HG02571 (cell line): Measurements from ENCODE around the gene CLEC2B.
"Not testable (repeated sequence)": the region's sequence is repeated elsewhere in the genome, so short reads cannot be mapped to it uniquely, and the experiment has no call there.

Experiments used
- ATAC-seq: cut with Tn5 transposase; IDR thresholded peaks from one replicate; pipeline ENCODE4 v1.9.1; 2021; ENCODE audit warnings: mild to moderate bottlenecking, moderate library complexity; ENCODE audit not compliant: unreplicated experiment

CLEC2B gene

GRCh38 chr12:9869307-9870161 lies at the start of gene CLEC2B:
Gene CLEC2B, minus strand, starts transcription at chr12:9869354.
- no peak for ATAC-seq

DNA sequence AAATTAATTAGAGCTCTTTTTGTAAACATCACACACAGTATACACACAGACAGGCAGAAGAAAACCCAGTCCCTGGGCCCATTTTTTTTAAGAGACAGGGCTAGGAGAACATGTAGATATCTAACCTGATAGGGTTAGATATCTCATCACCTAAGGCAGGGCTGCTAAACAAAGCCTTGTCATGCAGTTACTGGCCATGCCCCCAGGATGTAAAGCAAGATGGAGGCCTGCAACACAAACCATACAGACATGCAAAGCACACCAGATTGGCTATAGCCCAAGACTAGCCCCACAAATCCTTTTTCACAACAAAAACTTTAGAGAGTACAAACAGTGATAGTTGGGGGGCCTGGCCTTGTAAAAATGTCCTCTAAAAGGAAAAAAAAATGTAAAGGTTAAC lies 42.6 kb upstream of the CLEC2B start:
- no peak for ATAC-seq

- ATAC-seq, result no peak
Observed at GRCh38 chr12:9910716-9911421, 41.7 kb upstream of the CLEC2B start.

DNA sequence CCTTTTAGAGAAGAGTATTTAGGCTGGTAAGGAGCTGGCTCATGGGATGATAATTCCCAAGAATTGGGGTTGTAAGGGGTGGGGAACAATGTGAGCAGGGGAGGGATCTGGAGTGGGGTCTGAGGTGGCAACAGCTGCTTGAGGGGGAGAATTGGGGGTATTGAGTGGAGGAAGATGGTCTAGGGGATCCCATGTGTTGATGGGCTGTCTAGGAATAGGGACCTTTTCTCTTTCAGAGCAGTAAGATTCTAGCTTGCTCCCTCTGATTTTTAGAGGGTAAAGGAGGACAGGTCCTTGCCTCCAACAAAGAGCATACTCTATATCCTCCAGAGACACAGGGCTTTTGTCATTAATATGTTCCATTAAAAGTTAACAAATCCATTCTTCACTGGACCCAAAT lies 40.6 kb upstream of the CLEC2B start:
- no peak for ATAC-seq

DNA sequence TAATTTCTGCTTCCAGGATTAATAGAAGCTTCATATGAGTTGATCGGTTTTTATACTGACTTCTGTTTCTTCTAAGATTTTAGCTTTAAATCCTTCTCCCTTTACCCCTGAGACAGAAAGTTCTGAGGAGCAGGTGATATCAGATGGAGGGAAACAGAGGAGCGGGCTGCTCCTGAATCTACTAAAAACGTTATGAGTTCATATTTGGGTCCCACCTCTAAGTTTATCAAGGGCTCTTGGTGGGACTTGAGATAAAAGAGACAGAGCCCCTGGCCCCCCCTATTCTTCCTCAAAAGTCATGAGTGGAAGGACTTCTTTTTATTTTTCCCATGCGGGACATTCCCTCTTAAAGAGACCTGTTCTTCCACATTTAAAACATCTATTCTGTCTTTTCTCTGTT lies 39.2 kb upstream of the CLEC2B start:
- no peak for ATAC-seq

GRCh38 chr12:9907769-9908168 lies 38.6 kb upstream of the CLEC2B start:
- ATAC-seq, result no peak

DNA sequence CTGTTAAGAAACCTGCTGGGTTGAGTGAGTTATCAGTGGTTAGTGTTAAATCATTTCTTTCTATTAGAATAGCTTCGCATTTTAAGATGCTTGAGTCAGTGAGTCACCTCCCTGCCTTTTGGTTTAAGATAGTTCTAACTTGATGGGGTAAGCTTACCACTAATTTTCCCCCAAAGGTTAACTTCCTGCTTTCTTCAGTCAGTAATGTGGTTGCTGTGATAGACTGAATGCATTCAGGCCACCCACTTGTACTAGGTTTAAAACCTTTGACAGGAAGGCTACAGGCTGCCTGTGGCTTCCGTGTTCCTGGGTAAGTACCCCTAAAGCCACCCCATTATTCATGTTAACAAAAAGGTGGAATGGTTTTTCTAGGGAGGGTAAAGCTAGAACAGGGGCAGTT lies 37.7 kb upstream of the CLEC2B start:
- no peak for ATAC-seq

GRCh38 chr12:9902539-9903228 lies 33.5 kb upstream of the CLEC2B start:
- no peak for ATAC-seq

DNA sequence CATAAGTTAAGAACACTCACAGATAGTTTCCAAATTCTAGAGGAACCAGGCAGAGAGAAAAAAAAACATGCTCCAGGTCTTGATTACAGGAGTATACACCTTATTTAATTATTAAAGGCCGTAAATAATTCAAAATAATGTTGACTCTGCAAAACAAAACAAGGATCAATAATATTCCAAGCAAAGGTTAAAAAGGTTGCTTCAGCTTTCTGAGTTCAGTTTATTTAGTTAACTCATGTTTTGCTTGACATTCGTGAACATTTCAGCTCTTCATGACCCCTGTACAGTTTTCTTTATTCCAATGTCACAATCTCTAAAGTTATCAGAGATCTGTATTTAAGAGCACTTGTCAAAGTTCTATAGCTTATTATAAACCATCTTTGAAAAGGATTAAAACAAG lies 31.8 kb upstream of the CLEC2B start:
- ATAC-seq, result no peak

DNA sequence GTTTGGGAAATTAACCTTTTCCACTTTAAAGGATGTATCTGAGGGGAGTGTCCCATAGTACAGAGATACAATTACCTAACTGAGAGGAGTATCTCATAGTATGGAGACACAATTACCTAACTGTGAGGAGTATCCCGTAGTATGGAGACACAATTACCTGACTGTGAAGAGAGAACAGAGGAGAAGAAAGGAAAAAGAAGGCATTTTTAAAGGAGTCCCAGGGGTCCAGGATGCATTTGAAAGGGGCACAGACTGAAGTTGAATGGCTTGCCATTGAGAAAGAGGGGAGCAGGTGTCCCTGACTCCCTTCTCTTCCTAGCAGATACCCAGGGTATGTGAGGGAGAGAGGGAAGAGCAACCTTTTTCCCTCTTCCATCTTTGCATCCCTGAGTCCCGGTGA lies 30.1 kb upstream of the CLEC2B start:
- no peak for ATAC-seq

DNA sequence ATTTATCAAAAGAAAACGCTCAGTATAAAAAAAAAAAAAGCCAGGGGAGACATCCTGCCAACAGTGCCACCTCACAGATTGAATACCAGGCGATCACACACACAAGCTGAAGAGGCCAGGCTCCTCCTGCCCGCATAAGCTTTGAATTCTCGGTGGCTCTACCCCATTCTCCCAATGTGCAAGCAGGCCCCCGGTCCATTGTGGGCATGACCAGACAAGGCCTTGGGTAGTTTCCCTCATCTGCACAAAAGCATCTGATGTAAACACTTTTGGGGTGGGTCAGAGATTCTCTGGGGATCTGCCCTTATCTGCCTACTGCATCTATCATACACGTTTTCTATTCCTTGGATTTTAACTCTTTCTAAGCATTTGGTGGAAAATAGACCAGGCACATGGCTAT lies 28.4 kb upstream of the CLEC2B start:
- no peak for ATAC-seq

DNA sequence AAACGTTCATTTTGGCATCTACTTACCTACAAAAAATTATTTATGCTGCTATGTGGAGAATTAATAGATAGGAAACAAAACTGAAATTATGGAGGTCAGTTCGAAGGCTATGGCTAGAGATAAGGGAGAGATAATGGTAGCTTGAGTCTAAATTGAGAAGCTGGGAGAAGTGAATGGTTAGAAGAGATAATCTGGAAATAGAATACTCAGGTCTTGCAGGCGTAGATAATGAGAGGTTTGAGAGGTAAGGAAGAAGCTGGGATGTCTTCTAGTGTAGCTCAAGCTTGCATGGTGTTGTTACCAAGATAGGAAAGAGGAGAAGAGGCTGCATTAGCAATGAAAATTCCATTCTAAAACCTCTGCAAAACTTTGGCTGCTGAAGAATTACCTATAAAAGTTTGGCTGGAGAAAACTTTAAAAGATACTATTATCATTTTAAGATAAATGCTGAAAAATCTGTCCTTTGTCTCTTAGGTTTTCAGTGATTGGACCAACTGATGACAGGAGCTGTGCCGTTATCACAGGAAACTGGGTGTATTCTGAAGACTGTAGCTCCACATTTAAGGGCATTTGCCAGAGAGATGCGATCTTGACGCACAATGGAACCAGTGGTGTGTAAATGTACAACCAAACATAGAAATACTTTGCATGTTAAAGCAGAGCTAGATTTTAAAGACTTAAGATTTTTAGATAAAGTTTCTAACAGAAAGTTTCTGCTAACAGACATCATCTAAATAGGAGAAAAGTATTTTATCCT lies 26.2 kb upstream of the CLEC2B start:
- no peak for ATAC-seq

- ATAC-seq, result no peak
Observed at GRCh38 chr12:9888665-9889273, 19.6 kb upstream of the CLEC2B start.

DNA sequence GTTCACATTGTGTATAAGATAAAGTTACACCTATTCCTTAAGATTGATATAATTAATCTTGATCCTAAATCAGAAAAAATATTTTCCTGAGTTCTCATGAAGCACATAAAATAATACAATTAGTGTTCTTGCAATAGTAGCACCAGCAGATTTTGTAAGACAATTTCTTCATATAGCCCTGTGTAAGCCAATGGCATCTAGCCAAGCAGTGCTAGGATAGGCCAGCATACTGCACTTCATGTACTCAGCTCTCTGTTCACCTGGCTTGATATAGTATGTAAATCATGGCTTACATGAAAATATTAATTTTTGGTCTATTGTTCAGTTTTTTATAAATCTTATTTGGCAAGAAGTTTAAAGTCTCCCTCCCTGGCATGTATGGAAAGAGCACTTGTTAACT lies 14.0 kb upstream of the CLEC2B start:
- no peak for ATAC-seq

DNA sequence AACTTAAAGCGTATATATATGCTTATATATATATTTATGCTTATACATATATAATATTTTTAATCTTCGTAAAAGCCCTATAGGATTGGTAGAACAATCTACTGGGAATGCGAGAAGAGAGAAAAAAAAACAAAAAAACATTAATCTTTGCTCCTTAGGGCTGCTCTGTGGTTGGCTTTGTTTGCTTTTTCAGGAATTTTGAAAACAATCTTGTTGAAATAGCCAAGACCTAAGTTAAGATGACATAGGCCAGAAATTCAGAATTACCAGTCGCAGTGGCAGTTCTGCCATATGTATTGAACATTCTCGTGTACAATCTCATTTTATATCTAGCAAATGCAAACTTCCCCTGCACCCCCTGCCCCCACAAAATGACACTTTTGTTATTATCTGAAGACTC lies 12.8 kb upstream of the CLEC2B start:
- ATAC-seq, result no peak

DNA sequence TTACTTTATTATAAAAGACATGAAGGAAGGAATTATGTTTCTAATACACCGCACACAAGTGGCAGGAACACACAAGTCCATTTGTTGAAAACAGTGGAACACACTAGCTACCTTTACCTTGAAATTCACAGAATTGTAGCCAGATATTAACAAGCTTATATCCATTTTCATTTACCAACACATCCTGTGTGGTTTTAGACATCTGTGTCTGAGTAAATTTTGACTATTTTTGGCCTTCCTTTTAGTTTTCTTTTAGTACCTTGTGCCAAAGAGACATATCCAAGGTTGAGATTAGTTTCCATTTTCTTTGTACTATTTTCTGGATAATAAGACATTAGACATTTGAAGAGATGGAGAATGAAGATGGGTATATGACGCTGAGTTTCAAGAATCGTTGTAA lies 12.1 kb upstream of the CLEC2B start, which contains the start of gene KLRF2:
KLRF2 (plus strand) TSS at position 244 of the 400 bp plus-strand sequence; CDS start at position 351, 107 bp downstream.
- ATAC-seq, result no peak

DNA sequence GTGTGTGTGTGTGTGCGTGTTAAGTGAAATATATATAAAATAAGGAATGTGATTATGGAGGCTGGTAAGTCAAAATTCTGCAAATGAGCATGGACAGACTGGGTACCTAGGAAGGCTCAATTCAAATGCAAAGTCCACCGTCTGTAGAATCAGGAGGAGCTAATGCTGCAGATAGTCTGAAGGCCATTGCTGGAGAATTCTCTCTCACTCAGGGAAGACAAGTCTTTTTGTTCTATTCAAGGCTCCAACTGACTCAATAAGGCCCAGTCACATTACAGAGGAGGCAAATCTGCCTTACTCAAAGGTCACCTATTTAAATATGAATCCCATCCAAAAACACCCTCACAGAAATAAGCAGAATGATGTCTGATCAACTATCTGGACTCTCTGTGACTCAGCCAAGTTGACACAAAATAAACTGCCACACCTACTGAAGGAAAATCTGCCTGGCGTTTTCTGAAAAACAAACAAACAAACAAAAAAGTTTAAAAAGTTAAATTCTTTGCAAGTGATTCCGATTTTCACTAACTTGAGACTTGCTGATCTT lies 11.5 kb upstream of the CLEC2B start:
- no peak for ATAC-seq

DNA sequence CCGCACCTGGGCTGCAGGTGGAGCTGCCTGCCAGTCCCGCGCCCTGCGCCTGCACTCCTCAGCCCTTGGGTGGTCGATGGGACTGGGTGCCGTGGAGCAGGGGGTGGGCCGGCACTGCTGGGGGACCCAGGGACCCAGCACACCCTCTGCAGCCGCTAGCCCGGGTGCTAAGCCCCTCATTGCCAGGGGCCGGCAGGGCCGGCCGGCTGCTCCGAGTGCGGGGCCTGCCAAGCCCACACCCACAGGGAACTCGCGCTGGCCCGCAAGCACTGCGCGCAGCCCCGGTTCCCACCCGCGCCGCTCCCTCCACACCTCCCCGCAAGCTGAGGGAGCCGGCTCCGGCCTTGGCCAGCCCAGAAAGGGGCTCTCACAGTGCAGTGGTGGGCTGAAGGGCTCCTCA lies 7.0 kb upstream of the CLEC2B start:
- not testable (repeated sequence) for ATAC-seq

GRCh38 chr12:9872742-9873141 lies 3.6 kb upstream of the CLEC2B start:
- no peak for ATAC-seq

GRCh38 chr12:9872162-9872561 lies 3.0 kb upstream of the CLEC2B start:
- no peak for ATAC-seq
